GM19324 (cell line): ENCODE data around the gene NARF.
"Not testable (repeated sequence)": the region's sequence is repeated elsewhere in the genome, so short reads cannot be mapped to it uniquely, and the experiment has no call there.

ENCODE experiments used
- ATAC-seq: cut with Tn5 transposase; IDR thresholded peaks from one replicate; pipeline ENCODE4 v1.9.1; 2021; ENCODE audit warnings: mild to moderate bottlenecking, moderate library complexity; ENCODE audit not compliant: unreplicated experiment, low FRiP score

NARF gene

GRCh38 chr17:82445542-82445941 lies 13.0 kb upstream of the NARF start:
- ATAC-seq = no peak

GRCh38 chr17:82446124-82446523 lies 12.4 kb upstream of the NARF start:
- no peak for ATAC-seq

GRCh38 chr17:82446649-82447048 lies 11.9 kb upstream of the NARF start:
- no peak for ATAC-seq

GRCh38 chr17:82447876-82448275 lies 10.7 kb upstream of the NARF start:
- no peak for ATAC-seq

- ATAC-seq = peak; percentile 48
These were observed 9.2 kb upstream of the NARF start for GRCh38 chr17:82449131-82449882.

- ATAC-seq = no peak
These were observed 8.6 kb upstream of the NARF start for GRCh38 chr17:82449883-82450356.

- peak; percentile 71 for ATAC-seq
These were observed 8.0 kb upstream of the NARF start, which contains the start of gene CYBC1 for GRCh38 chr17:82450357-82451106. Gene CYBC1, minus strand, starts transcription at chr17:82450752. Its CDS starts 1,498 bp downstream, at chr17:82449254.

- no peak for ATAC-seq
These were observed 6.4 kb upstream of the NARF start for GRCh38 chr17:82452162-82452561.

GRCh38 chr17:82453151-82453550 lies 5.4 kb upstream of the NARF start:
- ATAC-seq = not testable (repeated sequence)

- not testable (repeated sequence) for ATAC-seq
These were observed 4.8 kb upstream of the NARF start for GRCh38 chr17:82453706-82454105.

- no peak for ATAC-seq
These were observed 1.2 kb upstream of the NARF start for GRCh38 chr17:82457073-82457928.

- no peak for ATAC-seq
These were observed 687 bp upstream of the NARF start for GRCh38 chr17:82457929-82458178.

- ATAC-seq = no peak
These were observed 414 bp downstream of the NARF start for GRCh38 chr17:82458885-82459424.

GRCh38 chr17:82459936-82460335 lies 1.4 kb downstream of the NARF start:
- not testable (repeated sequence) for ATAC-seq

GRCh38 chr17:82461827-82462524 lies 3.4 kb downstream of the NARF start:
- no peak for ATAC-seq

GRCh38 chr17:82463391-82463790 lies 4.8 kb downstream of the NARF start:
- ATAC-seq = no peak

GRCh38 chr17:82463925-82464566 lies 5.5 kb downstream of the NARF start:
- no peak for ATAC-seq

GRCh38 chr17:82464567-82464929 lies 6.0 kb downstream of the NARF start:
- ATAC-seq = no peak

GRCh38 chr17:82465023-82465603 lies 6.6 kb downstream of the NARF start:
- ATAC-seq = no peak
